ENCODE data around the gene ABCF1. TPM values are rescaled to one million over a fixed set of nuclear protein-coding genes. Genes with fewer than 3 reads are reported as not detected.

Gene ABCF1
- total RNA-seq, 1 experiment from 2014 or later = 63.9 TPM

DNA sequence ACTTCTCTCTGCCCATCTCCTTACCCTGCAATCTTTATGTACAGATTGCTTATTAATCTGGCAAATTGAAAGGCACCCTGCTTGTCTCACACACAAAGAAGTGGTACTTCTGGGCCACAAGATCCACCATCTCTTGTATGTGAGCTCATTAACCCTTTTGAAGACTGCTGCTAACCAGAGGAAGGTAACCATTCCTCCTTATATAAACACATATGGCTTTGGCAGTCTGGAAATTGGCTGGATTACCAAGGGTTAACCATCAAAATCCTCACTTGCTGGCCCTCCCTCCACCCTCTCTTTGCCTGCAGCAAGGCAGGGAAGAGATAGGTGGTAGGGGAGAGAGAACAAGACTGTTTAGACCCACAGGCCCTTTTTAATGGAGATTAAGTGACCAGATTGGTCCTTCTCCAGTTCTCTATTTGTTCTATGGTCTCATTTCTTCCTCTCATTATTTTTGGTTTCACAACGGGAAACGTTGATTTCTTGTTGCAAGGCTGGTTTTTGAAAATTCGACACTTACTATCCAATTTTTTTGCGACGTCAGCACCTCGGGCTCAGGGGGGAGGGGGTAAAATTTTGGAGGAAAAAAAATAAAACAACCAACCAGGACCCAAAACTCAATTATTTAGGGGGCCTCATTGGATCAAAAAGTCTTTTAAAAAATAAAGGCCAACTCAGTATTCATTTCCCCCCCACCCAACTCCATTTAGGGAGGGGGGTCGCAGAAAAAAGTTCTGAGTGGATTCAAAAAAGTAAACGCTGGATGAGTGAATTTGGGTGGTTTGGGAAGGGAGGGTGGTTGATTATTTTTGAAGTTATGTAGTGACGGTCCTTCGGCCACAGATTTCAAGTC is 44.9 kb downstream of the ABCF1 start:
- ChIA-PET CTCF (interaction anchor here (0.6 kb wide), 1 partner anchor 112 kb away, joined by 3 read pairs; no protein-coding TSS in a partner anchor), POLR2A (interaction anchor here (0.6 to 4.8 kb wide), 33 partner anchors 10 to 1211 kb away, joined by 3 to 107 read pairs (median 4); partner anchors contain the start of genes ABCF1, ATAT1, C6orf136 and DHX16)
- BruUV-seq (replicated peaks) = no TSS peak
- peak overlapping the region; percentile 83 for H3K4me3 Mint-ChIP-seq (ENCODE audit: unreplicated experiment)
- TF ChIP-seq, protein P1, sequence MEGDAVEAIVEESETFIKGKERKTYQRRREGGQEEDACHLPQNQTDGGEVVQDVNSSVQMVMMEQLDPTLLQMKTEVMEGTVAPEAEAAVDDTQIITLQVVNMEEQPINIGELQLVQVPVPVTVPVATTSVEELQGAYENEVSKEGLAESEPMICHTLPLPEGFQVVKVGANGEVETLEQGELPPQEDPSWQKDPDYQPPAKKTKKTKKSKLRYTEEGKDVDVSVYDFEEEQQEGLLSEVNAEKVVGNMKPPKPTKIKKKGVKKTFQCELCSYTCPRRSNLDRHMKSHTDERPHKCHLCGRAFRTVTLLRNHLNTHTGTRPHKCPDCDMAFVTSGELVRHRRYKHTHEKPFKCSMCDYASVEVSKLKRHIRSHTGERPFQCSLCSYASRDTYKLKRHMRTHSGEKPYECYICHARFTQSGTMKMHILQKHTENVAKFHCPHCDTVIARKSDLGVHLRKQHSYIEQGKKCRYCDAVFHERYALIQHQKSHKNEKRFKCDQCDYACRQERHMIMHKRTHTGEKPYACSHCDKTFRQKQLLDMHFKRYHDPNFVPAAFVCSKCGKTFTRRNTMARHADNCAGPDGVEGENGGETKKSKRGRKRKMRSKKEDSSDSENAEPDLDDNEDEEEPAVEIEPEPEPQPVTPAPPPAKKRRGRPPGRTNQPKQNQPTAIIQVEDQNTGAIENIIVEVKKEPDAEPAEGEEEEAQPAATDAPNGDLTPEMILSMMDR (IDR thresholded peaks at IDR 0.05; ENCODE audit: unreplicated experiment) = no peak
- peak; percentile 44 for DNase-seq (ENCODE audit: unreplicated experiment)
- peak overlapping the region; percentile 99 for H3K27ac Mint-ChIP-seq (ENCODE audit: low read depth, unreplicated experiment)
- intact Hi-C loops (cut with micrococcal nuclease) = loop anchor here (2.0 kb wide), 2 partner anchors 57 to 105 kb away; partner anchors contain the start of genes DHX16 and TUBB
- no peaks in the 10 kb centered on the region for H3K27me3 Mint-ChIP-seq (ENCODE audit: insufficient read depth, unreplicated experiment)
- H3K36me3 Mint-ChIP-seq (ENCODE audit: insufficient read depth, unreplicated experiment) = peaks cover 77% of the 10 kb centered on the region
- peaks cover 33% of the 10 kb centered on the region for H3K4me1 Mint-ChIP-seq (ENCODE audit: insufficient read depth, unreplicated experiment)
- no peaks in the 10 kb centered on the region for H3K9me3 Mint-ChIP-seq (ENCODE audit: unreplicated experiment)

DNA sequence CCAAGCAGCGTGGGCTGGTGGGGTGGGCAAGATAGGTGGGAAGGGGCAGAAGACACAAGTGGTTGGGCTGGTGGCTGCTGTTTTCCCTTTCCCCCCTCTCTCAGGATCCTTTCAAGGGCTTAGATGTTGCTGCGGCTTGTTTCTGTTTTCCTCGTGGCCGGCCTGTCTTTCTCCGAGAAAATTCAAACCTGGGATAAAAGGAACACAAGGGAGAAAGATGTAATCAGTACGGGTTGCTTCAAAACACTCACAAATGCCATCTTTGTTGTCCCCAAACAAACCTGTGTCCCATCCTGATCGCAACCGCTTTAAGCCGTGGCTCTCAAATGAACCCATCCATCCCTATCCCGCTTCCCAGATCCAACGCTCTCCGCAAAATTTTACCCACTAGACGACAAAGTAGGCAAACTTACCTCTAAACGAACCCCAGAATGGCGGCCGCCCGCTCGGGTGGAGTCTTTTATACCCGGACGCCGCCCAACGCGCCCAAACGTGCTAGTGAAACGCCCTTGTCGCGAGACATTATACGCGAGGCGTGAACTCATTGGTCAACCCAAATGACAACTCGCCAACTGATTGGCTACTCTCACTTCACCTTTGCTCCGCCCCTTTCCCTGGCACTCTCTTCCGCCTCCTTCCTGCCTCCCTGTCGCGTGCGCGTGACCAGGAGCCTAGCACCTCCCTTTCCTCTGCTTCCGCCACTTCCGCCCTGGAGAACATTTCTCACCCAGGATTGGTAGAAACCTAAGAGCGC is 45.7 kb downstream of the ABCF1 start, which contains the start of gene PPP1R10:
PPP1R10 (minus strand) TSS at position 433 of the 754 bp plus-strand sequence. CDS start 7,299 bp downstream, outside the sequence.
- ChIA-PET CTCF (interaction anchor here (1.1 kb wide), 1 partner anchor 102 kb away, joined by 4 read pairs; no protein-coding TSS in a partner anchor), POLR2A (interaction anchor here (0.6 to 3.0 kb wide), 52 partner anchors 10 to 1751 kb away, joined by 3 to 40 read pairs (median 5); partner anchors contain the start of genes ABCF1, ATAT1, BAG6 and C6orf136)
- no peaks in the 10 kb centered on the region for H3K9me3 Mint-ChIP-seq (ENCODE audit: unreplicated experiment)
- intact Hi-C loops (cut with micrococcal nuclease) = loop anchor here (2.0 kb wide), 2 partner anchors 56 to 104 kb away; partner anchors contain the start of genes DHX16 and TUBB
- H3K27ac Mint-ChIP-seq (ENCODE audit: low read depth, unreplicated experiment) = peak within 1 kb of the TSS; percentile 99
- TF ChIP-seq, protein P1 (IDR thresholded peaks at IDR 0.05; ENCODE audit: unreplicated experiment) = no peak
- peak within 1 kb of the TSS; percentile 83 for H3K4me3 Mint-ChIP-seq (ENCODE audit: unreplicated experiment)
- H3K36me3 Mint-ChIP-seq (ENCODE audit: insufficient read depth, unreplicated experiment) = peaks cover 85% of the 10 kb centered on the region
- no peaks in the 10 kb centered on the region for H3K27me3 Mint-ChIP-seq (ENCODE audit: insufficient read depth, unreplicated experiment)
- TSS peak; percentile 64 for BruUV-seq (replicated peaks)
- DNase-seq (ENCODE audit: unreplicated experiment) = peak; percentile 100
- H3K4me1 Mint-ChIP-seq (ENCODE audit: insufficient read depth, unreplicated experiment) = peaks cover 26% of the 10 kb centered on the region

DNA sequence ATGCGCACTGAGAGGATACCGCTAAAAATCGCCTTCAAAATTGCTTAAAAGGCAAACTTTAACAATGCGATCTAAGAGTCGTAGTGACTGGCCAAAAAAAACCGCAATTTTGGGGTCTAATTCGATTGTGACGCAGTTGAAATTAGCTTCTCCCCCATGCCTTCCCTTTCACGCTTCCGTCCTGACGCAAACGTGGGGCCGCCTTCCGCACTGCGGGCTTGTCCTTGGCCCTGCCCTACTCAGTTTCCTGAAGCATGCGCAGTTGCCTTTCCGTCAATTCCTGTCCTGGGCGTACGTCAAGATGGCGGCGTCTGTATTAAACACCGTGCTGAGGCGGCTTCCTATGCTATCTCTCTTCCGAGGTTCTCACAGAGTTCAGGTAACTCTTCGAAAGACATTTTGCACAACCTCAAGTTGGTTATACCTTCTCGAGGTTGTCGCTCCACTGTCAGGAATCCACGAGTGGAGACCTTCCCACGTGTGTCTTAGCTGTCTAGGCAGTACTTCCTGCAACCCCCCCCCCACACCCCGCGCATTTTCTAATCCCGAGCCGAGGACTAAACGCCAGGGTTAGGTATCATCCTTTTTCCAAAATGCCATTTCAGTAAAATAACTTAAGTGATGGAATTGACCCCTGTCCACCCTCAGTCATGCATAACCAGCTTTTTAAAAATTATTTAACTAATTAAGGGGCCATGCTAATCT is 46.5 kb downstream of the ABCF1 start, which contains the start of gene MRPS18B:
MRPS18B (plus strand) TSS at position 276 of the 705 bp plus-strand sequence; CDS start at position 302, 26 bp downstream.
- H3K36me3 Mint-ChIP-seq (ENCODE audit: insufficient read depth, unreplicated experiment) = peaks cover 90% of the 10 kb centered on the region
- H3K4me3 Mint-ChIP-seq (ENCODE audit: unreplicated experiment) = peak within 1 kb of the TSS; percentile 83
- CTCF ChIA-PET = interaction anchor here (0.5 to 2.1 kb wide), 11 partner anchors 10 to 465 kb away, joined by 3 to 16 read pairs (median 3); no protein-coding TSS in a partner anchor
- H3K9me3 Mint-ChIP-seq (ENCODE audit: unreplicated experiment) = no peaks in the 10 kb centered on the region
- H3K27me3 Mint-ChIP-seq (ENCODE audit: insufficient read depth, unreplicated experiment) = no peaks in the 10 kb centered on the region
- TSS peak; percentile 78 for BruUV-seq (replicated peaks)
- TF ChIP-seq, protein P1 (IDR thresholded peaks at IDR 0.05; ENCODE audit: unreplicated experiment) = no peak
- H3K4me1 Mint-ChIP-seq (ENCODE audit: insufficient read depth, unreplicated experiment) = peaks cover 25% of the 10 kb centered on the region
- DNase-seq (ENCODE audit: unreplicated experiment) = peak; percentile 98
- peak within 1 kb of the TSS; percentile 99 for H3K27ac Mint-ChIP-seq (ENCODE audit: low read depth, unreplicated experiment)
- POLR2A ChIA-PET = interaction anchor here (0.6 to 3.0 kb wide), 64 partner anchors 8 to 1752 kb away, joined by 3 to 40 read pairs (median 5); partner anchors contain the start of genes ABCF1, ATAT1, BAG6 and C6orf136
- intact Hi-C loops (cut with micrococcal nuclease) = loop anchor here (2.0 kb wide), 2 partner anchors 55 to 103 kb away; partner anchors contain the start of genes DHX16 and TUBB

Data from MCF 10A (cell line).